ENCODE measurements around the gene TENT4A.

Gene TENT4A

GRCh38 chr5:6674421-6674820 is 38.8 kb upstream of the TENT4A start:
- no peak for DNase-seq (ENCODE audit: low read depth, low spot score)
- TF ChIP-seq, protein P1, sequence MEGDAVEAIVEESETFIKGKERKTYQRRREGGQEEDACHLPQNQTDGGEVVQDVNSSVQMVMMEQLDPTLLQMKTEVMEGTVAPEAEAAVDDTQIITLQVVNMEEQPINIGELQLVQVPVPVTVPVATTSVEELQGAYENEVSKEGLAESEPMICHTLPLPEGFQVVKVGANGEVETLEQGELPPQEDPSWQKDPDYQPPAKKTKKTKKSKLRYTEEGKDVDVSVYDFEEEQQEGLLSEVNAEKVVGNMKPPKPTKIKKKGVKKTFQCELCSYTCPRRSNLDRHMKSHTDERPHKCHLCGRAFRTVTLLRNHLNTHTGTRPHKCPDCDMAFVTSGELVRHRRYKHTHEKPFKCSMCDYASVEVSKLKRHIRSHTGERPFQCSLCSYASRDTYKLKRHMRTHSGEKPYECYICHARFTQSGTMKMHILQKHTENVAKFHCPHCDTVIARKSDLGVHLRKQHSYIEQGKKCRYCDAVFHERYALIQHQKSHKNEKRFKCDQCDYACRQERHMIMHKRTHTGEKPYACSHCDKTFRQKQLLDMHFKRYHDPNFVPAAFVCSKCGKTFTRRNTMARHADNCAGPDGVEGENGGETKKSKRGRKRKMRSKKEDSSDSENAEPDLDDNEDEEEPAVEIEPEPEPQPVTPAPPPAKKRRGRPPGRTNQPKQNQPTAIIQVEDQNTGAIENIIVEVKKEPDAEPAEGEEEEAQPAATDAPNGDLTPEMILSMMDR (IDR thresholded peaks at IDR 0.05; ENCODE audit: insufficient read depth, low read length, missing control alignments) = no peak
- no peak overlapping the region for H3K4me3 ChIP-seq (ENCODE audit: low read depth, low read length)
- ChIA-PET POLR2A (no interaction called here), CTCF (no interaction called here)

GRCh38 chr5:6674886-6675285 is 38.3 kb upstream of the TENT4A start:
- DNase-seq (ENCODE audit: low read depth, low spot score) = no peak
- TF ChIP-seq, protein P1 (IDR thresholded peaks at IDR 0.05; ENCODE audit: insufficient read depth, low read length, missing control alignments) = no peak
- ChIA-PET POLR2A (no interaction called here), CTCF (no interaction called here)
- no peak overlapping the region for H3K4me3 ChIP-seq (ENCODE audit: low read depth, low read length)

DNA sequence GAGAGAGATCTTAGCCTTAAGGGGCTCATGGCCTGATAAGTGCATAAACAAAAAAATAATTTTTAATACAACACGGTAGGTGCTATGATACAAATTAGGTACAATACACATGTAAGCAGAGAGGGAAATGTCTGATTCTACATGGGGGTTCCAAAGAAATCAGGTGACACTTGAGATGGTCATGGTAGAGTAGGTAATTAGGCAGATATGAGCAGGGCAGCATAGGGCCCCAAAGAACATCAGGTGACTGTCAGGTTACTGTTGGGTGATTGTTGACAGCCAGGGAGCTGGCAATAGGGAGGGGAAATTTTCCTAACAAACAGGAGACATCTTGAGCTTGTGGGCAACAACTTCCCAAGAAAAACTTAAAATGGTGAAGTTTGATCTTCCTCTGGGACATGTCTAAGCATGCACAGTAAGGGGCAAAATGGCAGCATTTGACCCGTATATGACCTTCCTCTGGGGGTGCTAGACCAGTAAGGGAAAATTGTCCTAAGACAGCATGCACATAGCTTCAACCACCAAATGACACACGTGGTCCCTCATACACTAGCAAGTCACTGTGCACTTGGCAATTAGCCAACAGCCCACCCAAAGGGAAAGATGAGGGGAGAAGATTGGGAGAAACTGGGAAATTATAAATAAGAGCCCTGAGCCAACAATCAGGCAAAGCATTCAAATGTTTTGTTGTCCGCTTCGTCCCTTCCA is 37.3 kb upstream of the TENT4A start:
- CTCF ChIA-PET = no interaction called here
- POLR2A ChIA-PET = no interaction called here
- no peak for DNase-seq (ENCODE audit: low read depth, low spot score)

GRCh38 chr5:6676702-6677101 is 36.5 kb upstream of the TENT4A start:
- ChIA-PET POLR2A (no interaction called here), CTCF (no interaction called here)
- TF ChIP-seq, protein P1 (IDR thresholded peaks at IDR 0.05; ENCODE audit: insufficient read depth, low read length, missing control alignments) = no peak
- DNase-seq (ENCODE audit: low read depth, low spot score) = no peak
- H3K4me3 ChIP-seq (ENCODE audit: low read depth, low read length) = no peak overlapping the region

More for the DNA sequence above, 37.3 kb upstream of the TENT4A start:
- TF ChIP-seq, protein P1 (IDR thresholded peaks at IDR 0.05; ENCODE audit: insufficient read depth, low read length, missing control alignments) = no peak
- H3K4me3 ChIP-seq (ENCODE audit: low read depth, low read length) = no peak overlapping the region

GRCh38 chr5:6678385-6678784 is 34.8 kb upstream of the TENT4A start:
- TF ChIP-seq, protein P1 (IDR thresholded peaks at IDR 0.05; ENCODE audit: insufficient read depth, low read length, missing control alignments) = no peak
- POLR2A ChIA-PET = no interaction called here
- CTCF ChIA-PET = interaction anchor here (1.0 kb wide), 1 partner anchor 9 kb away, joined by 4 read pairs; no protein-coding TSS in a partner anchor
- H3K4me3 ChIP-seq (ENCODE audit: low read depth, low read length) = no peak overlapping the region
- DNase-seq (ENCODE audit: low read depth, low spot score) = no peak

DNA sequence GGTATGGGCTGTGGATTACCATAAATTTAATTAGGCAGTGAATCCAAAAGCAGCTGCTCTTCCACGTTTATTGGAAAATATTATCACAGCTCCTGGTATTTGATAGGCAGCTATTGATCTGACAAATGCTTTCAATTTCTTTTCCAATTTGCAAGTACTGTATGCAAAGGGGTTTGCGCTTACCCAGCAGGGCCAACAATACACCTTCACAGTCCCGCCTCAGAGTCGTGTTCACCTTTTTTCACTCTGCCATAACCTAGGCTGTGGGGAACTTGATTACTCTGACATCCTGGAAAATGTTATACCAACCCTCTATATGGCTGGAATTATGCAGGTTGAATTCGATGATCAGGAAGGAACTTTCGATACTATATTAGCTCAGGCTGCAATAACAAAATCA is 32.3 kb upstream of the TENT4A start:
- TF ChIP-seq, protein P1 (IDR thresholded peaks at IDR 0.05; ENCODE audit: insufficient read depth, low read length, missing control alignments) = no peak
- DNase-seq (ENCODE audit: low read depth, low spot score) = no peak
- H3K4me3 ChIP-seq (ENCODE audit: low read depth, low read length) = no peak overlapping the region
- POLR2A ChIA-PET = interaction anchor here (0.6 kb wide), 1 partner anchor 32 kb away, joined by 3 read pairs; no protein-coding TSS in a partner anchor
- CTCF ChIA-PET = interaction anchor here (1.2 kb wide), 1 partner anchor 65 kb away, joined by 3 read pairs; no protein-coding TSS in a partner anchor
